IMR-90 (cell line): ENCODE measurements around the gene RELN. TPM values are rescaled to one million over a fixed set of nuclear protein-coding genes. Genes with fewer than 3 reads are reported as not detected.
A peak's percentile ranks its signal among the peaks of the same experiment; 100 is the strongest.

Source experiments
- ATAC-seq: fragments of 200-7000 bp; cut with Tn5 transposase; 2 replicates; pipeline ENCODE4 v1.9.1; 2020; ENCODE audit warnings: low read depth, mild to moderate bottlenecking, moderate library complexity
- BruUV-seq: library from RNA; stranded (reverse); fragments of 400-500 nt; replicated peaks from 2 replicates; lab custom pipeline; 2021; lab: Mats Ljungman, UMichigan
- CTCF ChIA-PET: fragments of 300-600 bp; formaldehyde crosslinking; extraction: SDS; loops from one replicate; lab custom pipeline; 2021; ENCODE audit warnings: antibody characterized with exemption; lab: Yijun Ruan, JAX
- POLR2A ChIA-PET: fragments of 300-600 bp; sonication (Branson Sonifier 250); formaldehyde crosslinking; loops from one replicate; lab custom pipeline; 2022; ENCODE audit warnings: antibody characterized with exemption; ENCODE audit not compliant: unreplicated experiment; lab: Charles Lee
- DNase-seq: peaks from one replicate; pipeline ENCODE4 v3.0.0; 2013
- H2AFZ ChIP-seq: replicated peaks from 2 replicates; pipeline ENCODE3; 2013; ENCODE audit warnings: low read length, mild to moderate bottlenecking; ENCODE audit not compliant: poor library complexity
- H2AK5ac ChIP-seq: 2 replicates; pipeline ENCODE4 v1.6.1; 2013; ENCODE audit warnings: low read depth, low read length, inconsistent platforms
- H2AK9ac ChIP-seq: replicated peaks from 2 replicates; pipeline ENCODE3; 2013; ENCODE audit warnings: mild to moderate bottlenecking, low read depth, low read length, moderate library complexity; ENCODE audit not compliant: poor library complexity
- H2BK120ac ChIP-seq: 2 replicates; pipeline ENCODE4 v1.6.1; 2013; ENCODE audit warnings: low read depth, low read length, inconsistent platforms
- H2BK15ac ChIP-seq: 3 replicates; pipeline ENCODE4 v1.6.1; 2013; ENCODE audit warnings: low read depth, low read length, inconsistent platforms
- H2BK20ac ChIP-seq: 2 replicates; pipeline ENCODE4 v1.6.1; 2013; ENCODE audit warnings: low read depth, mild to moderate bottlenecking, inconsistent platforms, low read length, moderate library complexity
- H2BK5ac ChIP-seq: 2 replicates; pipeline ENCODE4 v1.6.1; 2013; ENCODE audit warnings: mild to moderate bottlenecking, low read depth, low read length, inconsistent platforms; ENCODE audit not compliant: poor library complexity, severe bottlenecking
- H3K14ac ChIP-seq: replicated peaks from 2 replicates; pipeline ENCODE4 v1.6.1; 2013; ENCODE audit warnings: low read depth, low read length, inconsistent platforms
- H3K18ac ChIP-seq: 2 replicates; pipeline ENCODE4 v1.6.1; 2013; ENCODE audit warnings: low read depth, low read length, control low read depth
- H3K23ac ChIP-seq: 2 replicates; pipeline ENCODE4 v1.6.1; 2013; ENCODE audit warnings: low read depth, low read length, inconsistent platforms
- H3K27ac ChIP-seq: 2 replicates; pipeline ENCODE4 v1.5.1; 2013; ENCODE audit warnings: mild to moderate bottlenecking, control low read depth, low read length; ENCODE audit not compliant: insufficient read depth
- H3K27me3 ChIP-seq: 2 replicates; pipeline ENCODE4 v1.6.1; 2013; ENCODE audit warnings: low read length; ENCODE audit not compliant: control insufficient read depth, insufficient read depth
- H3K36me3 ChIP-seq: 2 replicates; pipeline ENCODE4 v1.6.1; 2013; ENCODE audit warnings: low read length, mixed read lengths; ENCODE audit not compliant: control insufficient read depth, insufficient read depth
- H3K4ac ChIP-seq: 2 replicates; pipeline ENCODE4 v1.6.1; 2013; ENCODE audit warnings: low read depth, low read length, inconsistent platforms
- H3K4me1 ChIP-seq: 2 replicates; pipeline ENCODE4 v1.6.1; 2013; ENCODE audit warnings: low read length, mixed read lengths; ENCODE audit not compliant: control insufficient read depth, insufficient read depth
- H3K4me2 ChIP-seq: 2 replicates; pipeline ENCODE4 v1.6.1; 2013; ENCODE audit warnings: low read depth, mild to moderate bottlenecking, control low read depth, low read length, moderate library complexity
- H3K4me3 ChIP-seq: 2 replicates; pipeline ENCODE4 v1.5.1; 2013; ENCODE audit warnings: low read depth, mild to moderate bottlenecking, control low read depth, low read length, moderate library complexity; ENCODE audit not compliant: insufficient read depth
- H3K56ac ChIP-seq: 2 replicates; pipeline ENCODE4 v1.6.1; 2013; ENCODE audit warnings: low read length, inconsistent platforms; ENCODE audit not compliant: insufficient read depth; ENCODE audit errors: extremely low read depth
- H3K79me1 ChIP-seq, 2 experiments: 2 replicates each; pipeline ENCODE4 v1.6.1; 2013; ENCODE audit warnings: low read length in 2 of 2, inconsistent platforms in 1 of 2, low read depth in 1 of 2
- H3K9ac ChIP-seq: 2 replicates; pipeline ENCODE4 v1.6.1; 2013; ENCODE audit warnings: low read depth, low read length, control low read depth
- H3K9me1 ChIP-seq: 2 replicates; pipeline ENCODE4 v1.6.1; 2013; ENCODE audit warnings: low read length, inconsistent platforms; ENCODE audit not compliant: insufficient read depth
- H3K9me3 ChIP-seq: 2 replicates; pipeline ENCODE4 v1.6.1; 2013; ENCODE audit warnings: low read length; ENCODE audit not compliant: control insufficient read depth, insufficient read depth
- H4K20me1 ChIP-seq: 2 replicates; pipeline ENCODE4 v1.6.1; 2013; ENCODE audit warnings: low read length, inconsistent platforms; ENCODE audit not compliant: insufficient read depth
- H4K5ac ChIP-seq: 2 replicates; pipeline ENCODE4 v1.6.1; 2013; ENCODE audit warnings: mild to moderate bottlenecking, low read depth, low read length, control low read depth
- H4K8ac ChIP-seq, 2 experiments: 2 replicates each; pipeline ENCODE4 v1.6.1; 2013; ENCODE audit warnings: low read depth in 2 of 2, low read length in 2 of 2, control low read depth in 1 of 2, inconsistent platforms in 1 of 2
- H4K91ac ChIP-seq: 2 replicates; pipeline ENCODE4 v1.6.1; 2013; ENCODE audit warnings: low read depth, low read length, inconsistent platforms; ENCODE audit not compliant: insufficient read depth
- POLR2A ChIP-seq: IDR thresholded peaks from 2 replicates; pipeline ENCODE4 v1.6.1; 2012; ENCODE audit warnings: mild to moderate bottlenecking, low read depth, low read length
- WGBS, 2 experiments: methylation state at CpG; one replicate each; pipeline versions ENCODE4 v1.1.5 to v1.1.7; 2013; ENCODE audit warnings: missing lambda C conversion rate in 2 of 2; ENCODE audit not compliant: insufficient read length in 1 of 2; ENCODE audit errors: extremely low coverage in 2 of 2; 5-methylcytosine and 5-hydroxymethylcytosine counted together
- dilution Hi-C: fragments of 300-500 bp; cut with HindIII; formaldehyde crosslinking; loops from one replicate; pipeline ENCODE4 v1.14.3; 2018; ENCODE audit warnings: low sequenced_read_pairs; ENCODE audit not compliant: unreplicated experiment
- in situ Hi-C: fragments of 300-500 bp; cut with MboI; formaldehyde crosslinking; loops from 3 replicates; pipeline ENCODE4 v1.14.3; 2019; ENCODE audit warnings: low sequenced_read_pairs, inconsistent platforms, mixed read lengths
- intact Hi-C: fragments of 100-400 bp; cut with micrococcal nuclease; formaldehyde crosslinking; loops from 2 replicates; pipeline ENCODE4 v1.10.0; 2022
- polyA plus RNA-seq, 3 experiments: library from polyadenylated mRNA; depleted of rRNA; stranded (reverse); fragments of >200 nt; gene quantifications; 2 replicates each; pipeline ENCODE4 v1.2.3, GENCODE V29; 2012; ENCODE audit warnings: low replicate concordance in 1 of 3
- total RNA-seq: library from RNA; depleted of rRNA; stranded (reverse); fragments of >200 nt; gene quantifications from 2 replicates; pipeline ENCODE4 v1.2.3, GENCODE V29; 2012

RELN gene
- total and polyA plus RNA-seq, 2 of the 4 experiments (the other 2 are of a cell fraction) = 14.7 to 23.7 TPM

GRCh38 chr7:103947026-103947655 lies 42.3 kb downstream of the RELN start:
- no peak overlapping the region for H3K4ac ChIP-seq
- POLR2A ChIA-PET = no interaction called here
- ATAC-seq (no peak), DNase-seq (peak; percentile 31)
- no TSS peak for BruUV-seq
- H3K27ac ChIP-seq = no peak overlapping the region
- no peak for TF ChIP-seq POLR2A
- no peak overlapping the region for H2BK20ac ChIP-seq
- no peak overlapping the region for H4K8ac ChIP-seq
- H4K5ac ChIP-seq = no peak overlapping the region
- no peak overlapping the region for H2BK15ac ChIP-seq
- no peaks in the 10 kb centered on the region for H3K9me3 ChIP-seq
- no peak overlapping the region for H4K91ac ChIP-seq
- H4K20me1 ChIP-seq = no peaks in the 10 kb centered on the region
- no peak overlapping the region for H2AK5ac ChIP-seq
- H3K4me3 ChIP-seq = no peak overlapping the region
- no peak overlapping the region for H2AFZ ChIP-seq
- H3K9ac ChIP-seq = no peak overlapping the region
- H3K9me1 ChIP-seq = no peaks in the 10 kb centered on the region
- 38% methylated on average over 1 of the region's 2 CpGs; no CpG with 5 or more reads in 1 of the 2 experiments for WGBS, 2 experiments
- H3K4me2 ChIP-seq = no peak overlapping the region
- H3K79me1 ChIP-seq = no peaks in the 10 kb centered on the region
- dilution Hi-C loops (no loop called here), intact Hi-C loops (no loop called here), in situ Hi-C loops (no loop called here)
- CTCF ChIA-PET = no interaction called here
- no peak overlapping the region for H3K18ac ChIP-seq
- no peak overlapping the region for H2AK9ac ChIP-seq
- no peak overlapping the region for H3K14ac ChIP-seq
- no peak overlapping the region for H3K56ac ChIP-seq
- no peaks in the 10 kb centered on the region for H3K36me3 ChIP-seq
- H3K27me3 ChIP-seq = no peaks in the 10 kb centered on the region
- no peak overlapping the region for H3K23ac ChIP-seq
- no peak overlapping the region for H2BK120ac ChIP-seq
- H3K4me1 ChIP-seq = no peaks in the 10 kb centered on the region
- no peak overlapping the region for H2BK5ac ChIP-seq
